ENCODE measurements around the gene DNAJB6. TPM values are rescaled to one million over a fixed set of nuclear protein-coding genes. Genes with fewer than 3 reads are reported as not detected.

DNAJB6 gene
- total RNA-seq, 4 donors from 2014 or later = 152 to 230 (median 185) TPM

DNA sequence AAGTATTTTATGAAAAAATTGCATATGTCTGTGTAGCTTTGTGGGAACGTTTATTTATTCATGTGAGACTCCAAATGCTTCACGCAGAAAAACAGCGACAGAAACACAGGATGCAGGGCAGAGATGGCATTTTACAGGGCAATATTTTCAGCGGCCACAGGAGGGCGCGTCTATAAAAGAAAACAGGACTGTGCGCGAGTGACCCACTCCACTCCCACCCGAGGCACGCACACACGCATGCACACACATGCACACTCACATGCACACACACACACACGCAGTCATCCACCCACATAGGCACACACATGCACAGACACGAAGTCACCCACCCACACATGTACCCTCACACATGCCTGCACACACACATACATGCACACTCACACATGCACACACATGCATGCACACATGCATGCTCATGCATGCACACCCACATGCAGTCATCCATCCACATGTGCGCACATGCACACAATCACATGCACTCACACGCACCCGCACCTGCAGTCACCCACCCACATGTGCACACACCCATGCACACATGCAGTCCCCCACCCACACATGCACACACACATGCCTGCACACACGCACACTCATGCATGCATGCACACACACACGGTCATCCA, 96.3 kb downstream of the DNAJB6 start:
- TF ChIP-seq POLR2A (IDR thresholded peaks at IDR 0.05) = no peak
- TF ChIP-seq, protein P1, sequence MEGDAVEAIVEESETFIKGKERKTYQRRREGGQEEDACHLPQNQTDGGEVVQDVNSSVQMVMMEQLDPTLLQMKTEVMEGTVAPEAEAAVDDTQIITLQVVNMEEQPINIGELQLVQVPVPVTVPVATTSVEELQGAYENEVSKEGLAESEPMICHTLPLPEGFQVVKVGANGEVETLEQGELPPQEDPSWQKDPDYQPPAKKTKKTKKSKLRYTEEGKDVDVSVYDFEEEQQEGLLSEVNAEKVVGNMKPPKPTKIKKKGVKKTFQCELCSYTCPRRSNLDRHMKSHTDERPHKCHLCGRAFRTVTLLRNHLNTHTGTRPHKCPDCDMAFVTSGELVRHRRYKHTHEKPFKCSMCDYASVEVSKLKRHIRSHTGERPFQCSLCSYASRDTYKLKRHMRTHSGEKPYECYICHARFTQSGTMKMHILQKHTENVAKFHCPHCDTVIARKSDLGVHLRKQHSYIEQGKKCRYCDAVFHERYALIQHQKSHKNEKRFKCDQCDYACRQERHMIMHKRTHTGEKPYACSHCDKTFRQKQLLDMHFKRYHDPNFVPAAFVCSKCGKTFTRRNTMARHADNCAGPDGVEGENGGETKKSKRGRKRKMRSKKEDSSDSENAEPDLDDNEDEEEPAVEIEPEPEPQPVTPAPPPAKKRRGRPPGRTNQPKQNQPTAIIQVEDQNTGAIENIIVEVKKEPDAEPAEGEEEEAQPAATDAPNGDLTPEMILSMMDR (IDR thresholded peaks at IDR 0.05) = peak; percentile 10 to 60
- peaks cover 9% of the 10 kb centered on the region for H3K4me1 ChIP-seq
- WGBS = 28% methylated on average over 18 of the region's 18 CpGs
- H3K9me3 ChIP-seq = no peaks in the 10 kb centered on the region
- H3K27ac ChIP-seq = no peak overlapping the region
- peak in 1 of 2 donors; percentile 74 for DNase-seq (ENCODE audit: low spot score in 2 of 2)
- H3K4me3 ChIP-seq = peak overlapping the region; percentile 31
- no peaks in the 10 kb centered on the region for H3K36me3 ChIP-seq
- H3K27me3 ChIP-seq = peaks cover under 1% of the 10 kb centered on the region

DNA sequence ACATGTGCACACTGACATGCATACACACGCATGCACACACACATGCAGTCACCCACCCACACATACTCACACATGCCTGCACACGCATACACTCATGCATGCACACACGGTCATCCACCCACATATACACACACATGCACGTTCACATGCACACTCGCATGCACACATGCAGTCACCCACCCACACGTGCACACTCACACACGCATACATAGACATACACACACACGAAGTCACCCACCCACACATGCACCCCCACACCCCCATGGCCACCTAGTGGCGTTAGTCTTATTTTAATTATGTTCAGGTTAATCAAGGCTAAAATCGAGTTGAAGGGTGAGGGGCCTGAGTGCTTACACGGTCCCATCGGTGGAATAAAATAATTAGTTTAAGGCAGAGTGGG, 96.8 kb downstream of the DNAJB6 start:
- DNase-seq (ENCODE audit: low spot score in 2 of 2) = peak in 1 of 2 donors; percentile 12

DNA sequence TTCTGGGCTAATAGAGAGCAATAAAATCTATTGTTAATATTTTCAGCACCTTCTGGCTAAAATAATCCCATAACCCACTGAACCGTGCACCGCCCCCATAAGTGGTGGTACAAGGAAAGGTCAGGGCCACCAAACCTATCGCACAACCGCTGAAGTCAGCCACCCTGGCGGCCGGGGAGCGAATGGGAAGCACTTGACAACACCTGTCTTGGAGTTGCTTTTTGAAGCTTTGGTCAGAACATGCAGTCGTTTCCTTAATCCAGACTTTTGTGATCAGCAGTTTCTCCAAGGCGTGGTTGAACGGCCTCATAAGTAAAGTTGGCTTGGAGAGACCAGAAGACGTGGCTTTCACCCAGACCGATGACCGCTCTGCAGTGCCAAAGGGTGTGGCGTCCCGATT, 97.4 kb downstream of the DNAJB6 start:
- H3K36me3 ChIP-seq = no peaks in the 10 kb centered on the region
- WGBS = 92% methylated on average over 15 of the region's 15 CpGs
- TF ChIP-seq POLR2A (IDR thresholded peaks at IDR 0.05) (no peak), POLR2AphosphoS5 (IDR thresholded peaks at IDR 0.05) (no peak), EP300 (IDR thresholded peaks at IDR 0.05) (no peak)
- TF ChIP-seq, protein P1 (IDR thresholded peaks at IDR 0.05) = no peak
- peaks cover 9% of the 10 kb centered on the region for H3K4me1 ChIP-seq
- no peak overlapping the region for H3K4me3 ChIP-seq
- no peaks in the 10 kb centered on the region for H3K9me3 ChIP-seq
- peak in 1 of 2 donors; percentile 67 for DNase-seq (ENCODE audit: low spot score in 2 of 2)
- peaks cover 6% of the 10 kb centered on the region for H3K27me3 ChIP-seq
- H3K27ac ChIP-seq = no peak overlapping the region

More for the DNA sequence above, 96.8 kb downstream of the DNAJB6 start:
- no peak for TF ChIP-seq POLR2AphosphoS5 (IDR thresholded peaks at IDR 0.05)
- TF ChIP-seq POLR2A (IDR thresholded peaks at IDR 0.05) = no peak
- TF ChIP-seq EP300 (IDR thresholded peaks at IDR 0.05) = no peak
- TF ChIP-seq, protein P1 (IDR thresholded peaks at IDR 0.05) = no peak
- Histone ChIP-seq H3K4me1 (peaks cover 9% of the 10 kb centered on the region), H3K4me3 (no peak overlapping the region), H3K9me3 (no peaks in the 10 kb centered on the region), H3K27ac (no peak overlapping the region), H3K27me3 (peaks cover 6% of the 10 kb centered on the region), H3K36me3 (no peaks in the 10 kb centered on the region)
- 81% methylated on average over 12 of the region's 12 CpGs for WGBS

DNA sequence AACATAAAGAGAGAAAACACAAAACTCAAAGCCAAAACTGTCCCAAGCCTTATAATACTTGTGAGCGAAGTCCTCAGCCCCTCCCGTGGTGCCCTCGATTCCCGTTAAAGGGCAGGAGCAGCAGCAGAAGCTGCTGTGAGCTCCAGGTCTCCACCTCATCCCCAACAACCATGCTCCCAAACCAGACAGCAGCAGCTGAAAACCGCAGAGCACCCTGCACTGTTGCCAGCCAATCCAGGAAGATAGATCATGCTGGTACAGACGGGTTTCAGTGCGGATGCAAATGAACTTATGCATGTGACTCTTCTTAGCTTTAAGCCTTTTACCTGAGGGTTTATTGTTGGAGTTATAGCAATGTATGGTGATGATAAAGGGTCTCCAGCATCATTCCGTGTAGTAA, 97.9 kb downstream of the DNAJB6 start:
- no peaks in the 10 kb centered on the region for H3K36me3 ChIP-seq
- no peaks in the 10 kb centered on the region for H3K9me3 ChIP-seq
- H3K4me3 ChIP-seq = no peak overlapping the region
- no peak overlapping the region for H3K27ac ChIP-seq
- DNase-seq (ENCODE audit: low spot score in 2 of 2) = peak in 1 of 2 donors; percentile 18
- H3K4me1 ChIP-seq = peaks cover 9% of the 10 kb centered on the region
- TF ChIP-seq POLR2AphosphoS5 (IDR thresholded peaks at IDR 0.05) (no peak), POLR2A (IDR thresholded peaks at IDR 0.05) (no peak), EP300 (IDR thresholded peaks at IDR 0.05) (no peak)
- TF ChIP-seq, protein P1 (IDR thresholded peaks at IDR 0.05) = no peak
- peaks cover 6% of the 10 kb centered on the region for H3K27me3 ChIP-seq
- 68% methylated on average over 8 of the region's 8 CpGs for WGBS

DNA sequence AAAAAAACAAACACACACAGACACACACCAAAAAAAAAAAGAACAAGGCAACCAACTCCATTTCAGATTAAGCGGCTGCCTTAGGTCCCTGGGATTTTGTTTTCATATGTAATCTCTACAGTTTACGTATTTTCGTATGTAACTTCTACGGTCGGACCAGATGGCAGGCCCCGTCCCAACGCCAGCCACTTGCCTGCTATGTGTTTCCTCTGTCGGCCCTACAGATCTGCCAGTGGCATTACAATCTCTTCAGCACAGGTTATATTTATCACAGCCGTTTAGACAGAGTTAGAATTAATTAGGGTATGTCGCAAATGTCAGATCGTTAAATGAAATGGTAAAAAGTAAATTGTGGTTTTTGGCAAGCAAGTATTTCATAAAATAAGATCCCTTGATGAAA, 99.3 kb downstream of the DNAJB6 start:
- H3K27me3 ChIP-seq = peaks cover 6% of the 10 kb centered on the region
- H3K4me3 ChIP-seq = no peak overlapping the region
- no peaks in the 10 kb centered on the region for H3K9me3 ChIP-seq
- no peak overlapping the region for H3K27ac ChIP-seq
- no peaks in the 10 kb centered on the region for H3K36me3 ChIP-seq
- peak in 1 of 2 donors; percentile 65 for DNase-seq (ENCODE audit: low spot score in 2 of 2)
- no peak for TF ChIP-seq POLR2AphosphoS5 (IDR thresholded peaks at IDR 0.05)
- no peak for TF ChIP-seq EP300 (IDR thresholded peaks at IDR 0.05)
- TF ChIP-seq POLR2A (IDR thresholded peaks at IDR 0.05) = no peak
- TF ChIP-seq, protein P1 (IDR thresholded peaks at IDR 0.05) = no peak
- WGBS = 76% methylated on average over 11 of the region's 11 CpGs
- H3K4me1 ChIP-seq = peaks cover 9% of the 10 kb centered on the region

All from suprapubic skin (tissue), 4 donors.